Measurements from ENCODE around the gene CCDC12. TPM values are rescaled to one million over a fixed set of nuclear protein-coding genes. Genes with fewer than 3 reads are reported as not detected.
A peak's percentile ranks its signal among the peaks of the same experiment; 100 is the strongest.

Gene CCDC12
- total and polyA plus RNA-seq, 9 of the 15 experiments (the other 6 are each of a cell fraction or from before 2014, with no cell fraction given) = 8.9 to 201 (median 86.9) TPM

DNA sequence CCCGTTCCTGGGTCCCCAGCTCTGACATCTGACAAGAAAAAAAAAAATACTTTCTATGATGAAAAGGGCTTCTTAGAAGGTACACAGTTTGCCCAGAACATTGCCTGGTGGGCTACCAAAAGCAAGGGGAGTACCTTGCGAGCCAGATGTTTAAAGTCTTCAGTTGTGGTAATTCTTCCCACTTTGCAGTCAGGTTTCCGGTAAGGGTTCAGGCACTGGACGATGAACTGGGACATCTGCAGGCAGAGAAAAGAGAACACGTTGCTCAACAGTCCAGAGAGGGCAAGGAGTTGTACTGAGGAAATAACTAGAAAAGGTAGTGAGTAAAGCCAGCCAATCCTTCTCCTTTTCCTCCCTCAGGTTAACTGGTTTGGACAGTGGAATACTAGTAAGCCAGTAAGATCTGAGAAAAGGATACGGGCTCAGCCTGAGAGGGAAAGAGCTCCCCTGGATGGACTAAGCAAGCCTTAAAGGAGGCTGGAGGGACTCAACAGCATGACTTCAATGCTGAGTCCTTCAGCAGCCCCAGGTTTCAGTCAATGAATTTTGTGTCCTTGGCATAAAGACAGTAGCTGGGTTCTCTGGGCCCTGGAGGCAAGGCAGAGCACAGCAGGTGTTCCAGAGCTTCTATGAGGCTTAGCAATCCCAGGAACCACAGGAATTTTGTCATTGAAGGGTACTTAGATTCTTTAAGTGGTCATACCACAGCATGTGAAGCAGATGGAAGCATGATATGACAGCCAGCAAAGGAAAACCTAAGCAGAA lies 41.1 kb upstream of the CCDC12 start (continued):
- TF ChIP-seq, protein P1, sequence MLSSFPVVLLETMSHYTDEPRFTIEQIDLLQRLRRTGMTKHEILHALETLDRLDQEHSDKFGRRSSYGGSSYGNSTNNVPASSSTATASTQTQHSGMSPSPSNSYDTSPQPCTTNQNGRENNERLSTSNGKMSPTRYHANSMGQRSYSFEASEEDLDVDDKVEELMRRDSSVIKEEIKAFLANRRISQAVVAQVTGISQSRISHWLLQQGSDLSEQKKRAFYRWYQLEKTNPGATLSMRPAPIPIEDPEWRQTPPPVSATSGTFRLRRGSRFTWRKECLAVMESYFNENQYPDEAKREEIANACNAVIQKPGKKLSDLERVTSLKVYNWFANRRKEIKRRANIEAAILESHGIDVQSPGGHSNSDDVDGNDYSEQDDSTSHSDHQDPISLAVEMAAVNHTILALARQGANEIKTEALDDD (IDR thresholded peaks at IDR 0.05) = peak; percentile 26
- TF ChIP-seq ZNF384 (IDR thresholded peaks at IDR 0.05; ENCODE audit: low read depth, low read length) (no peak), CSDE1 (IDR thresholded peaks at IDR 0.05) (no peak), TGIF2 (CRISPR knock-in tag; IDR thresholded peaks at IDR 0.05) (no peak), CEBPB (tag; IDR thresholded peaks at IDR 0.05) (peak; percentile 27; the same call in 1 of the 2 replicates), ZNF165 (CRISPR knock-in tag; IDR thresholded peaks at IDR 0.05; ENCODE audit: borderline replicate concordance) (no peak), RFX1 (IDR thresholded peaks at IDR 0.05) (no peak), MYC (IDR thresholded peaks at IDR 0.05; ENCODE audit: low read depth, low read length) (no peak), MYC (CRISPR knock-in tag; IDR thresholded peaks at IDR 0.05; ENCODE audit: borderline replicate concordance, low read depth) (no peak), TEAD4 (IDR thresholded peaks at IDR 0.05; ENCODE audit: low read length) (no peak), TEAD4 (CRISPR knock-in tag; IDR thresholded peaks at IDR 0.05; ENCODE audit: borderline replicate concordance) (no peak), NR1H2 (CRISPR knock-in tag; IDR thresholded peaks at IDR 0.05) (no peak), MCM7 (IDR thresholded peaks at IDR 0.05) (no peak)
- TF ChIP-seq, protein P2, sequence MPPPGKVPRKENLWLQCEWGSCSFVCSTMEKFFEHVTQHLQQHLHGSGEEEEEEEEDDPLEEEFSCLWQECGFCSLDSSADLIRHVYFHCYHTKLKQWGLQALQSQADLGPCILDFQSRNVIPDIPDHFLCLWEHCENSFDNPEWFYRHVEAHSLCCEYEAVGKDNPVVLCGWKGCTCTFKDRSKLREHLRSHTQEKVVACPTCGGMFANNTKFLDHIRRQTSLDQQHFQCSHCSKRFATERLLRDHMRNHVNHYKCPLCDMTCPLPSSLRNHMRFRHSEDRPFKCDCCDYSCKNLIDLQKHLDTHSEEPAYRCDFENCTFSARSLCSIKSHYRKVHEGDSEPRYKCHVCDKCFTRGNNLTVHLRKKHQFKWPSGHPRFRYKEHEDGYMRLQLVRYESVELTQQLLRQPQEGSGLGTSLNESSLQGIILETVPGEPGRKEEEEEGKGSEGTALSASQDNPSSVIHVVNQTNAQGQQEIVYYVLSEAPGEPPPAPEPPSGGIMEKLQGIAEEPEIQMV (tag; conservative IDR thresholded peaks at IDR 0.05; ENCODE audit: low read depth) = no peak
- TF ChIP-seq, protein P3, sequence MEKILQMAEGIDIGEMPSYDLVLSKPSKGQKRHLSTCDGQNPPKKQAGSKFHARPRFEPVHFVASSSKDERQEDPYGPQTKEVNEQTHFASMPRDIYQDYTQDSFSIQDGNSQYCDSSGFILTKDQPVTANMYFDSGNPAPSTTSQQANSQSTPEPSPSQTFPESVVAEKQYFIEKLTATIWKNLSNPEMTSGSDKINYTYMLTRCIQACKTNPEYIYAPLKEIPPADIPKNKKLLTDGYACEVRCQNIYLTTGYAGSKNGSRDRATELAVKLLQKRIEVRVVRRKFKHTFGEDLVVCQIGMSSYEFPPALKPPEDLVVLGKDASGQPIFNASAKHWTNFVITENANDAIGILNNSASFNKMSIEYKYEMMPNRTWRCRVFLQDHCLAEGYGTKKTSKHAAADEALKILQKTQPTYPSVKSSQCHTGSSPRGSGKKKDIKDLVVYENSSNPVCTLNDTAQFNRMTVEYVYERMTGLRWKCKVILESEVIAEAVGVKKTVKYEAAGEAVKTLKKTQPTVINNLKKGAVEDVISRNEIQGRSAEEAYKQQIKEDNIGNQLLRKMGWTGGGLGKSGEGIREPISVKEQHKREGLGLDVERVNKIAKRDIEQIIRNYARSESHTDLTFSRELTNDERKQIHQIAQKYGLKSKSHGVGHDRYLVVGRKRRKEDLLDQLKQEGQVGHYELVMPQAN (IDR thresholded peaks at IDR 0.05; ENCODE audit: borderline replicate concordance) = no peak
- TF ChIP-seq, protein P4, sequence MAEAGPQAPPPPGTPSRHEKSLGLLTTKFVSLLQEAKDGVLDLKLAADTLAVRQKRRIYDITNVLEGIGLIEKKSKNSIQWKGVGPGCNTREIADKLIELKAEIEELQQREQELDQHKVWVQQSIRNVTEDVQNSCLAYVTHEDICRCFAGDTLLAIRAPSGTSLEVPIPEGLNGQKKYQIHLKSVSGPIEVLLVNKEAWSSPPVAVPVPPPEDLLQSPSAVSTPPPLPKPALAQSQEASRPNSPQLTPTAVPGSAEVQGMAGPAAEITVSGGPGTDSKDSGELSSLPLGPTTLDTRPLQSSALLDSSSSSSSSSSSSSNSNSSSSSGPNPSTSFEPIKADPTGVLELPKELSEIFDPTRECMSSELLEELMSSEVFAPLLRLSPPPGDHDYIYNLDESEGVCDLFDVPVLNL (CRISPR knock-in tag; IDR thresholded peaks at IDR 0.05; ENCODE audit: low read depth) = no peak
- TF ChIP-seq, protein P5, sequence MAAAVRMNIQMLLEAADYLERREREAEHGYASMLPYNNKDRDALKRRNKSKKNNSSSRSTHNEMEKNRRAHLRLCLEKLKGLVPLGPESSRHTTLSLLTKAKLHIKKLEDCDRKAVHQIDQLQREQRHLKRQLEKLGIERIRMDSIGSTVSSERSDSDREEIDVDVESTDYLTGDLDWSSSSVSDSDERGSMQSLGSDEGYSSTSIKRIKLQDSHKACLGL (CRISPR knock-in tag; IDR thresholded peaks at IDR 0.05; ENCODE audit: borderline replicate concordance, poor library complexity, severe bottlenecking) = no peak
